HG03571 (cell line): ENCODE data around the gene HAPLN2.
"Not testable (repeated sequence)": the region's sequence is repeated elsewhere in the genome, so short reads cannot be mapped to it uniquely, and the experiment has no call there.

Source experiments
- ATAC-seq: cut with Tn5 transposase; IDR thresholded peaks from one replicate; pipeline ENCODE4 v1.9.1; 2021; ENCODE audit not compliant: unreplicated experiment

Gene HAPLN2

DNA sequence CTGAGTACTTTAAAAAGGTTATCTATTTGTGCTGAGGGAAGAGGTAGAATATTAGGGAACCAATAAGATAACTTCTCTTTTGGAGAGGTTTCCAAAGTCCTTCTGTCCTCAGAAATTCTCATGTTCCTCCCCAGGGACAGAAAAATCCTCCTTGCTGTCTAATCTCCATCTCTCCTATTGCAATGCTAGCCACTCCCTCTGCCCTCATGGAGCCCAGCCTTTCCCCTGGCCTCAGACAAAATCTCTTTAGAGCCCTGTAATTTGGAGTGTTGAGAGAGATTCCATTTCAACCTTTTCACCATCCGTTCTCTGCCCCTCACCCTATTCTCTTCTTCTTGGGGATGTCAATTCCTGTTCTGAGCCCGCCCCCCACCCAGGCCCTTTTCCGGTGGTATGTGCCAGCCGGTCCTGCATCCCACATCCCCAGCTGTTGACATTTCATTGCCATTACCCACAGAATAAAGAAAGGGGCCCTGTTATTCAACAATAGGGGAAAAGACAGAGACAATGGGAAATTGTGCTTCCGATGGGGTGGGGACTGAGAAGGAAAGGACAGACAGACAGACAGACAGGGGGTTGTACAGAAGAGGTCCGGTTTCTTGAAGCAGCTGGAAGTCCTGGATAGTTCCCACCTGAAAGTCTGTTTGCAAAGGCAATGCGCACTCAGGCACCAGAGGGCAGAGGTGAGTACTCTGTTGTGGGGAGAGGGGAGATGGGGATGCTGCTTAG, at the start of gene HAPLN2:
HAPLN2 (plus strand) TSS at position 563 of the 729 bp plus-strand sequence. CDS start 4,076 bp downstream, outside the sequence.
- ATAC-seq, result no peak

DNA sequence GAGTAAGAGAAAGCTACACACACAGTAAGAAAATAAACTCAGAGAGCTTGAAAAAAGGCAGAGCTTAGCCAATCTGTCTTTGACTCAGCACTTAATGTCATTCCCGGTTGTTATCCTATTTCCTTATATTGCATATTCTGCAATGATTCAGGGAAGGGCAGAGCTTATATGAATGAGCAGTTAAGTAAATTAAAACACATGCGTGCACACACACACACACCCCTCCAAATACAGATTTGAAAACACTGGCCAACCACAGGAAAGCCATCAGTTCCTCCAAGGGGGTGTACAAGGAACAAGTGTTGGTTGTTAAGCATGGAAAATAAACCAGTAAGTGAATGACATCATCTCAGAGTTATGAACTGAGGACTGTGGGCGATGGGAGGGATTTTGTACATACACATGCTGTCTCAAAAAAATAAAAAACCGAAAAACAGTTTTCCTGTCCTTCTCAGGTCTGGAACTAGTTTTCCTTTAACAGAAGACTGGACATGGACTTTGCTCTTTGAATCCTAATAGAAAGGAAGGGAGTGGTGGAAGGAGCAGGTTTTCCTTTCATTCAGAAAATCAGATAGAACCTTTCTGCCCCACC, 47.9 kb upstream of the HAPLN2 start:
- no peak for ATAC-seq

GRCh38 chr1:156571919-156572662, 47.1 kb upstream of the HAPLN2 start, which contains the start of gene IQGAP3:
Gene IQGAP3, minus strand, starts transcription at chr1:156572565. Its CDS starts 36 bp downstream, at chr1:156572529.
- peak; percentile 62 for ATAC-seq

GRCh38 chr1:156572663-156573018, 46.6 kb upstream of the HAPLN2 start:
- no peak for ATAC-seq

DNA sequence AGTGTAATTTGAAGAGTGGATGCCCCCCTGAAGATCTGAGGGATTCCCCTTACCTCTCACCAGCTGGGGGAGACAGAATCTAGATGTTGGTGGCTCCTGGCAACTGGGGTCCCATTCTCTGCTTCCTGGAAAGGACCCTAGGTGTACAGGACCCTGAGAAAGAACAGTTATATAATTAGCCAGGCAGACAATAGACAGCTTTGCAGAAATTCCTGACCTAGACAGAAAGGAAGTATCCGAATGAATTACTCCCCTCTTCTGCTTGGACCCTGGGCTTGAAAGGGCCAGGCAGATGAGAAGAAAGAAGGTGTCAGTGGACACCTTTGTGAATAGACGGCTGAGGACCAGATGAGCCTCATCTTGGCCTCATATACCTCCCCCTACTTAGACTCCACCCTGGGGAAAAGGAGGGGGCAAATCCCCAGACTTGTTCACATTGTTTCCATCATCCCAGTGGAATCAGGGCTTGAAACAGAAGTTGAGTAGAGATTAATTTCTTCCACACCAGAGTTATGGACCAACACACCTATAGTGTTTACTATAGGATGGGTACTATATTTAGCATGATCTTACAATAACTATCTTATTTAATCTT, 45.1 kb upstream of the HAPLN2 start:
- ATAC-seq, result no peak

- no peak for ATAC-seq
Observed at GRCh38 chr1:156577550-156577949, 41.7 kb upstream of the HAPLN2 start.

DNA sequence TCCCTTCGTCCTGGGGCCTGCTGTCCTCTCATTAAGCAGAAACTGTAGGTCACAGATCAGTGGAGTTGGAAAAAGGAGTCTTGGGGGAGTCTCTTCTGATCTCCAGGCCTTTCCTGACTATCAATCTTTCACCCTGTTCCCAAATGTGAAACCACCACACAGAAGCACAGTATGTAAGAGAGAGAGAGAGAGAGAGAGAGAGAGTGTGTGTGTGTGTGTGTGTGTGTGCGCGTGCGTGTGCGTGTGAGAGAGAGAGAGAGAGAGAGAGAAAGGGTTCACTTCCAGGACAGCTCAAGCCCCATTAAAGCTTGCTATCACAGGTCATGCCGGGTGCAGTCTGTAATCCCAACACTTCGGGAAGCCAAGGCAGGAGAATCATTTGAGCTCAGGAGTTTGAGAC, 41.2 kb upstream of the HAPLN2 start:
- ATAC-seq, result no peak

DNA sequence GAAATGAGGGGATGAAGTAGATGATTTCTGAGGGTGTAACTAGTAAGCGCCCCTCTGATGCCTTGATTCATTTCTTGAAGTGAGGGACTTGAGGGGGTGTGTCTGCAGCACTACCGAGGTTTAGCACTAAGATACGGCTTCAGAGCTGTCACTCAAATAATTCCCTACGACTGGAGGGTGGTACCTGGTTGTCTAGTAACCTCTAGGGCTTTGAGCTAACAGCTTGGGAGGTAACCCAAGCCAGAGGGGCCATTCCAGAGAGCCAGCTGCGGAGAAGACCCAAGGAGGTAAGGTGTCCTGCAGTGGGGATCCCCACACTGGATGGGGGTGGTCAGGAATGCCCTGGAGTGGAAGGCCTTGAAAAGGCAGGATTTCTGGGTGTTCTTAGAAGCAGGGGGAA, 39.7 kb upstream of the HAPLN2 start, which contains the start of gene TTC24:
TTC24 (plus strand) TSS at position 252 of the 400 bp plus-strand sequence. CDS start 1,642 bp downstream, outside the sequence.
- ATAC-seq, result no peak

DNA sequence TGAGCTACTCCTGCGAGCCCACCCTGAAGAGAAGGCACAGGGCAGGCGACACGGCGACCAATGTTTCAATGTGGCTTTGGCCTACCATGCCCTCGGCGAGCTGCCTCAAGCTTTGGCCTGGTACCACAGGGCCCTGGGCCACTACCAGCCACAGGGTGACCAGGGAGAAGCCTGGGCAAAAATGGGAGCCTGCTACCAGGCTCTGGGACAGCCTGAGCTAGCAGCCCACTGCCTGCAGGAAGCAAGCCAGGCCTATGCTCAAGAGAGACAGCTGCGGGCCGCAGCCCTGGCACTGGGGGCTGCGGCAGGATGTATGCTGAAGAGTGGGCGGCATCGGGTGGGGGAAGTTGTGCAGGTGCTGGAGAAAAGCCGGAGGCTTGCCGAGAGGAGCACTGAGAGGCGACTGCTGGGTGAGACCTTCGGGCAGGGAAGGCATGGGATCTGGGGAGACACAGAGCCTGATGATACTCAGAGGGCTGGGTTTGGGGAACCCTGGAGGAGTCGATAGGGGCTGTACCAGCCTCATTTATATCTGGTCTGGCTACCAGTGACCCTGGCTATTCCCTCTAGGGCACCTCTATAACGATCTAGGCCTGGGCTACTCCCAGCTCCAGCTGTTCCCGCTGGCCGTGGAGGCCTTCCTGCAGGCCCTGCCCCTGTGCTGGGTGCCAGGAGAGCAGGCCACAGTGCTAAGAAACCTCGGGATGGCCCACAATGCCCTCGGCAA, 37.4 kb upstream of the HAPLN2 start:
- no peak for ATAC-seq

- no peak for ATAC-seq
Observed at GRCh38 chr1:156582388-156583017, 36.7 kb upstream of the HAPLN2 start.

GRCh38 chr1:156583821-156584622, 35.2 kb upstream of the HAPLN2 start:
- ATAC-seq, result no peak

- ATAC-seq, result no peak
Observed at GRCh38 chr1:156584813-156585212, 34.4 kb upstream of the HAPLN2 start.

GRCh38 chr1:156586323-156586722, 32.9 kb upstream of the HAPLN2 start:
- ATAC-seq, result no peak

DNA sequence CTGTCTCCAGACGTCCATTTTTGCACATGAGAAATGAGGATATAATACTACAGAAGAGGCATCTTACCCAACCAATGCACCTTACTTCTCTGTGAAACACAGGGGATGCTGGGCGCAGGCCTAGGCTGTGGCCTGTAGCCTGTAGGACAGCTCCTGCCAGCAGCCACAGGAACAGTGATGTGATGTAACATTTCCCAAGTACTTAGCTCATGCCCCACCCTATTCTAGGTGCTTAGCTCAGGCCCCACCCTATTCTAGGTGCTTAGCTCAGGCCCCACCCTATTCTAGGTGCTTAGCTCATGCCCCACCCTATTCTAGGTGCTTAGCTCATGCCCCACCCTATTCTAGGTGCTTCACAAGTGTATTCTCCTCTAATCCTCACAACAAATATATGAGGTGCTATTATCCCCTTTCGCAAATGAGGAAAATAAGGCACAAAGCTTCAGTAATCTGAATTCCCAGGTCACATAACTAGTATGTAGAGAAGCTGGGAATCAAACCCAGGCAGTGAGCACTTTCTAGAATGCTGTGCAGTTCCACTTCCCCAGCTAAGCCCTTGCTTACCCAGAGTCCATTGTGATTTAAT, 32.2 kb upstream of the HAPLN2 start:
- ATAC-seq, result no peak

- not testable (repeated sequence) for ATAC-seq
Observed at GRCh38 chr1:156587927-156588326, 31.3 kb upstream of the HAPLN2 start.

DNA sequence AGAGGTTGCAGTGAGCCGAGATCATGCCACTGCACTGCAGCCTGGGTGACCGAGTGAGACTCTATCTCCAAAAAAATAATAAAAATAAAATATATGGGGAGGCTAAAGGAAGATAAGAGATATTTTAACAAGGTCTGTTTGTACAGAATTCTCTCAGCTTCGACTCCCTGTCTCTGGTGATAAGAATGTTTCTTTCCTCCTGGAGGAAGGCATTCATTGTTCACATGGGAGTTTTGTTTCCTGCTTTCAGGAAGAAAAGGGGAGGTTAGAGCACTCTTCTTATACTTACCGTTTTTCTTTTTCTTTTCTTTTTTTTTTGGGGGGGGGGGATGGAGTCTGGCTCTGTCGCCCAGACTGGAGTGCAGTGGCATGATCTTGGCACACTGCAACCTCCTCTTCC, 29.7 kb upstream of the HAPLN2 start:
- ATAC-seq, result no peak

DNA sequence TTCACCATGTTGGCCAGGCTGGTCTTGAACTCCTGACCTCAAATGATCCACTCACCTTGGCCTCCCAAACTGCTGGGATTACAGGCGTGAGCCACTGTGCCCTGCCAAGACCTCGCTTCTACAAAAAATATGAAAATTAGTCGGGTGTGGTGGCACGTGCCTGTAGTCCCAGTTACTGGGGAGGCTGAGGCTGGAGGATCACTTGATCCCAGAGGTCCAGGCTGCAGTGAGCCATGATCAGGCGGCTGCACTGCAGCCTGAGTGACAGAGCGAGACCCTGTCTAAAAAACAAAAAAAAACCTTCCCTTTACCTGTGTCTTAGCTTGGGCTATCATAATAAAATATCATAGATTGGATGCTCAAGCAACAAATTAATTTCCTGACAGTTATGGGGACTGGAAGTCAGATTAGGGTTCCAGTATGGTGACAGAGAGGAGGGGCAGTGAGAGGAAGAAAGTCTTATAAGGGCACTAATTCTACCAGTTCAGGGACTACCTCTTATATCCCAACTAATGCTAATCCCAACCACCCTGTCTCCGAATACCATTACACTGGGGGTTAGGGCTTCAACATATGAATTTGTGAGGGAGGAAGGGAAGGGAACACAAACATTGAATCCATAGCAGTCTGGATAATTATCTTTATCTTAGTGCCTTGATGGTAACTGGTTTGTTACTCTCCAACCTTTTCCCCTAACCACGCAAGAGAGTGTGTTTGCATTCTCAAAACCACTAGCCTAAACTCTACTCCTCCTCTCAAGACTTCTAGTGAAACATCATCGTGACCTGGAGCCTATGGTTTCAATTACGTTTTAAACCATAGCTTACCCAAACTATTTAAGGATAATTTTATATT, 28.7 kb upstream of the HAPLN2 start:
- ATAC-seq, result no peak

- ATAC-seq, result no peak
Observed at GRCh38 chr1:156591181-156591431, 28.1 kb upstream of the HAPLN2 start.
